MCF 10A (cell line): ENCODE results near the gene ACP6. TPM values are rescaled to one million over a fixed set of nuclear protein-coding genes. Genes with fewer than 3 reads are reported as not detected.

ENCODE experiments used
- BruUV-seq: library from RNA; stranded (reverse); fragments of 400-500 nt; replicated peaks from 2 replicates; lab custom pipeline; 2021; lab: Mats Ljungman, UMichigan
- CTCF ChIA-PET: fragments of 300-600 bp; sonication (Branson Sonifier 250); formaldehyde crosslinking; extraction: SDS; loops from one replicate; lab custom pipeline; 2021; ENCODE audit warnings: antibody characterized with exemption, inconsistent platforms; lab: Yijun Ruan, JAX
- POLR2A ChIA-PET: fragments of 300-600, 350-650 bp; sonication (Branson Sonifier 250); formaldehyde crosslinking; extraction: SDS; loops from one replicate; lab custom pipeline; 2020; ENCODE audit warnings: antibody characterized with exemption, inconsistent platforms; lab: Yijun Ruan, JAX
- DNase-seq: peaks from one replicate; pipeline ENCODE4 v3.0.0-alpha.2; 2018; ENCODE audit not compliant: unreplicated experiment
- H3K27ac Mint-ChIP-seq: one replicate; pipeline ENCODE4 v1.8.0; 2022; ENCODE audit warnings: mild to moderate bottlenecking, low read depth, mixed read lengths; ENCODE audit not compliant: unreplicated experiment
- H3K27me3 Mint-ChIP-seq: one replicate; pipeline ENCODE4 v1.8.0; 2022; ENCODE audit warnings: mixed read lengths; ENCODE audit not compliant: insufficient read depth, unreplicated experiment
- H3K36me3 Mint-ChIP-seq: one replicate; pipeline ENCODE4 v1.8.0; 2022; ENCODE audit warnings: mild to moderate bottlenecking, moderate library complexity, mixed read lengths; ENCODE audit not compliant: insufficient read depth, unreplicated experiment
- H3K4me1 Mint-ChIP-seq: one replicate; pipeline ENCODE4 v1.8.0; 2022; ENCODE audit warnings: mixed read lengths; ENCODE audit not compliant: insufficient read depth, unreplicated experiment
- H3K4me3 Mint-ChIP-seq: one replicate; pipeline ENCODE4 v1.8.0; 2022; ENCODE audit warnings: mild to moderate bottlenecking, moderate library complexity, mixed read lengths; ENCODE audit not compliant: unreplicated experiment
- H3K9me3 Mint-ChIP-seq: one replicate; pipeline ENCODE4 v1.8.0; 2022; ENCODE audit warnings: mixed read lengths; ENCODE audit not compliant: unreplicated experiment
- CTCF ChIP-seq: fragments of 200-600 bp; IDR thresholded peaks from one replicate; pipeline ENCODE4 v1.8.0; 2022; ENCODE audit warnings: antibody characterized with exemption, mild to moderate bottlenecking; ENCODE audit not compliant: unreplicated experiment
- intact Hi-C: fragments of 100-400 bp; cut with micrococcal nuclease; formaldehyde crosslinking; loops from 2 replicates; pipeline ENCODE4 v1.14.1; 2022
- total RNA-seq: library from RNA; stranded (reverse); gene quantifications from 2 replicates; pipeline ENCODE4 v1.2.3, GENCODE V29; 2022

ACP6 gene
- total RNA-seq, 1 experiment from 2014 or later: 40.5 TPM

GRCh38 chr1:147600119-147601111 is 69.9 kb downstream of the ACP6 start:
- Mint-ChIP-seq H3K27me3 (no peaks in the 10 kb centered on the region), H3K36me3 (peaks cover 5% of the 10 kb centered on the region), H3K4me3 (peak overlapping the region; percentile 78), H3K9me3 (no peaks in the 10 kb centered on the region), H3K4me1 (peaks cover 14% of the 10 kb centered on the region), H3K27ac (peak overlapping the region; percentile 2)
- no peak for TF ChIP-seq CTCF
- DNase-seq: peak; percentile 43
- intact Hi-C loops: no loop called here
- ChIA-PET CTCF (interaction anchor here (2.3 kb wide), 1 partner anchor 41 kb away, joined by 8 read pairs; no protein-coding TSS in a partner anchor), POLR2A (interaction anchor here (0.8 to 1.8 kb wide), 6 partner anchors 16 to 91 kb away, joined by 3 to 13 read pairs (median 4); partner anchors contain the start of genes ACP6 and BCL9)
- BruUV-seq: no TSS peak

GRCh38 chr1:147599362-147600118 is 70.8 kb downstream of the ACP6 start:
- DNase-seq: peak; percentile 95
- peak overlapping the region; percentile 78 for H3K4me3 Mint-ChIP-seq
- H3K9me3 Mint-ChIP-seq: no peaks in the 10 kb centered on the region
- no peak overlapping the region for H3K27ac Mint-ChIP-seq
- H3K4me1 Mint-ChIP-seq: peaks cover 14% of the 10 kb centered on the region
- TF ChIP-seq CTCF: no peak
- H3K36me3 Mint-ChIP-seq: peaks cover 5% of the 10 kb centered on the region
- ChIA-PET CTCF (interaction anchor here (0.6 to 2.2 kb wide), 2 partner anchors 103 to 271 kb away, joined by 3 to 8 read pairs; no protein-coding TSS in a partner anchor), POLR2A (interaction anchor here (0.8 to 1.8 kb wide), 6 partner anchors 9 to 90 kb away, joined by 3 to 13 read pairs (median 4); partner anchors contain the start of genes ACP6 and BCL9)
- H3K27me3 Mint-ChIP-seq: no peaks in the 10 kb centered on the region
- intact Hi-C loops: loop anchor here (1.0 to 2.0 kb wide), 3 partner anchors 54 to 69 kb away; partner anchors contain the start of gene BCL9
- no TSS peak for BruUV-seq

GRCh38 chr1:147598621-147599361 is 71.5 kb downstream of the ACP6 start:
- ChIA-PET POLR2A (interaction anchor here (0.8 to 1.8 kb wide), 6 partner anchors 8 to 89 kb away, joined by 3 to 13 read pairs (median 4); partner anchors contain the start of genes ACP6 and BCL9), CTCF (interaction anchor here (0.6 to 2.2 kb wide), 7 partner anchors 34 to 1561 kb away, joined by 3 to 8 read pairs (median 3); no protein-coding TSS in a partner anchor)
- H3K36me3 Mint-ChIP-seq: peaks cover 5% of the 10 kb centered on the region
- TF ChIP-seq CTCF: no peak
- H3K9me3 Mint-ChIP-seq: no peaks in the 10 kb centered on the region
- DNase-seq: no peak
- peaks cover 14% of the 10 kb centered on the region for H3K4me1 Mint-ChIP-seq
- H3K27me3 Mint-ChIP-seq: no peaks in the 10 kb centered on the region
- H3K27ac Mint-ChIP-seq: no peak overlapping the region
- H3K4me3 Mint-ChIP-seq: peak overlapping the region; percentile 78
- BruUV-seq: no TSS peak
- intact Hi-C loops: loop anchor here (1.0 to 2.0 kb wide), 3 partner anchors 53 to 70 kb away; partner anchors contain the start of gene BCL9
